Neutrophil (primary cell): ENCODE data around the gene CTNNA2.

Experiments used
- H3K27ac ChIP-seq: fragments of 200-600 bp; sonication (generic); 2 replicates; pipeline ENCODE4 v1.5.1; 2016; ENCODE audit warnings: mild to moderate bottlenecking, moderate library complexity
- H3K27me3 ChIP-seq: fragments of 200-600 bp; sonication (generic); 2 replicates; pipeline ENCODE4 v1.6.0; 2016; ENCODE audit warnings: mild to moderate bottlenecking
- H3K36me3 ChIP-seq: fragments of 200-600 bp; sonication (generic); 2 replicates; pipeline ENCODE4 v1.5.1; 2017
- H3K4me1 ChIP-seq, 2 experiments: fragments of 200-600 bp in 1 of 2; sonication (generic) in 1 of 2; 1 replicate in 1 of 2; 2 replicates in 1 of 2; pipeline versions ENCODE4 v1.5.1 to v1.6.1; 2013 to 2016; ENCODE audit warnings: low read depth in 1 of 2, low read length in 1 of 2, mild to moderate bottlenecking in 1 of 2, moderate library complexity in 1 of 2; ENCODE audit not compliant: control insufficient read depth in 1 of 2, insufficient read depth in 1 of 2
- H3K4me3 ChIP-seq, 2 experiments: fragments of 200-600 bp in 1 of 2; sonication (generic) in 1 of 2; 1 replicate in 1 of 2; 2 replicates in 1 of 2; pipeline ENCODE4 v1.5.1; 2013 to 2016; ENCODE audit warnings: low read depth in 1 of 2, low read length in 1 of 2, mild to moderate bottlenecking in 1 of 2, moderate library complexity in 1 of 2
- H3K9me3 ChIP-seq: fragments of 200-600 bp; sonication (generic); 2 replicates; pipeline ENCODE4 v1.5.1; 2016
- TF ChIP-seq, protein P1 (sequence below): fragments of 200-600 bp; sonication (generic); IDR thresholded peaks from 2 replicates; pipeline ENCODE4 v1.5.1; 2016; ENCODE audit warnings: antibody characterized with exemption

Gene CTNNA2

DNA sequence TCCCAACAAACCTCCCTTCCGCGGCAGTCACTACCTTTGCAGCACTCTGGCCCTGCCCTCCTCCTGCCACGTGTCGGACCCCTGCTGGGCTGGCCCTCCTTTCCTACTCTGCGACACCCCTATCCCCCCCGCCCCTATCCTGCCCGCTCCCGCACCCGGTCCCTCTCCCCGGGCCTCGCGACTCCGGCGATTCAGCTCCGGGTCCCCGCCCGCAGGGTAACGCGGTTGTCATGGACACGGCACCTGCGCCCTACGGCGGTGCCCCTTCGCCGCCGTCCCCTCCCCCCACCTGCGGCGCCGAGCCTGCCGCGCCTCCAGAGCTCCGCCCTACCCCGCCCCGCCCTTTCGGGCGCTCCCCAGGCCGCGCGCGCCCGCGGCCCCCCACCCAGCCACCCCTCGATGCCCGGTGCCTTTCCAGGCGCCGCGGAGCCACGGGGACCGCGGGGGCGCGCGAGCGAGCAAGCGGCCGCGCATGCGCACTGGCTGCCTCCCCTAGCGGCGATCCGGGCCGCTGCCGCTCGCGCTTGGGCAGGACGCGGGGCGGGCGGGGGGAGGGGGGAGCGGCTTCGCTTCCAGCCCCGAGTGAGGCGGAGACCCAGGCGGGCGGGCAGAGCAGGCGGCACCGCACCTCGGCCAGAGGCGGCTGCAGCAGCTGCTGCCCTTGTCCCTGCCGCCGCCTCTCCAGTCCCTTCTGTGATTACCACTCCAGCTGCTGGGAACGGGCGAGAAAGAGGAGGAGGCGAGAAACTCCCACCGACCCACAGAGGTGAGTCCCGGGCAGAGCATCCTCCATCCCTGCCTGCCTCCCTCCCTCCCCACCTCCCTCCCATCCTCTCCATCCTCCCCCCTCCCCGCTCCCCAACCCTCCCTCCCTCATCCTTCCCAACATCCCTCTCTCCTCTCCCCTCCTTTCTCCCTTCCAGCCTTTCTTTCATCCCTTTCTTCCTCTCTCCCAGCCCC, at the start of gene CTNNA2:
TSS of gene CTNNA2 (plus strand) at position 610 of the 960 bp plus-strand sequence.
- H3K9me3 ChIP-seq: no peaks in the 10 kb centered on the region
- TF ChIP-seq, protein P1, sequence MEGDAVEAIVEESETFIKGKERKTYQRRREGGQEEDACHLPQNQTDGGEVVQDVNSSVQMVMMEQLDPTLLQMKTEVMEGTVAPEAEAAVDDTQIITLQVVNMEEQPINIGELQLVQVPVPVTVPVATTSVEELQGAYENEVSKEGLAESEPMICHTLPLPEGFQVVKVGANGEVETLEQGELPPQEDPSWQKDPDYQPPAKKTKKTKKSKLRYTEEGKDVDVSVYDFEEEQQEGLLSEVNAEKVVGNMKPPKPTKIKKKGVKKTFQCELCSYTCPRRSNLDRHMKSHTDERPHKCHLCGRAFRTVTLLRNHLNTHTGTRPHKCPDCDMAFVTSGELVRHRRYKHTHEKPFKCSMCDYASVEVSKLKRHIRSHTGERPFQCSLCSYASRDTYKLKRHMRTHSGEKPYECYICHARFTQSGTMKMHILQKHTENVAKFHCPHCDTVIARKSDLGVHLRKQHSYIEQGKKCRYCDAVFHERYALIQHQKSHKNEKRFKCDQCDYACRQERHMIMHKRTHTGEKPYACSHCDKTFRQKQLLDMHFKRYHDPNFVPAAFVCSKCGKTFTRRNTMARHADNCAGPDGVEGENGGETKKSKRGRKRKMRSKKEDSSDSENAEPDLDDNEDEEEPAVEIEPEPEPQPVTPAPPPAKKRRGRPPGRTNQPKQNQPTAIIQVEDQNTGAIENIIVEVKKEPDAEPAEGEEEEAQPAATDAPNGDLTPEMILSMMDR: no peak
- H3K27me3 ChIP-seq: peaks cover 38% of the 10 kb centered on the region
- no peak within 1 kb of the TSS for H3K27ac ChIP-seq
- H3K4me3 ChIP-seq: no peak within 1 kb of the TSS
- H3K36me3 ChIP-seq: no peaks in the 10 kb centered on the region
- H3K4me1 ChIP-seq: no peaks in the 10 kb centered on the region

DNA sequence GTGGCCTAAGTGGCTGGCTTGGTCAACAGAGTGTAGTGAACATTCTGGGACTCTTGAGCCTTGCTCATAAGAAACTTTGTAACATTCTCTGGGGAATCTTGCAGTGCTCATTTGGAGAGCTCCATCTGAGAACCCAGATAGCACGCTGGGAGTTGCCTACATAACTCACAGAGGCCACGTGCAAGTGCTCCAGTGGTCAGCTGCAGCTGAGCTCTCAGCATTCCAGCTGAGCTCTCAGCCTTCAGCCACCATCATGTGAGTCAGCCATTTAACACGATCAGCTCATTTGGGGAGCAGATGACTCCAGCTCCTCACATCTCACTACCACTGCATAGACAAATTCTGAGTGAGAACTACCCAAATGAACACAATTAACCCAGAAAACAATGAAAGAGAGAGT, 25.5 kb upstream of the CTNNA2 start:
- no peaks in the 10 kb centered on the region for H3K27me3 ChIP-seq
- H3K9me3 ChIP-seq: no peaks in the 10 kb centered on the region
- no peaks in the 10 kb centered on the region for H3K36me3 ChIP-seq
- H3K4me1 ChIP-seq: no peaks in the 10 kb centered on the region
- no peak overlapping the region for H3K27ac ChIP-seq
- no peak overlapping the region for H3K4me3 ChIP-seq
- TF ChIP-seq, protein P1: no peak

DNA sequence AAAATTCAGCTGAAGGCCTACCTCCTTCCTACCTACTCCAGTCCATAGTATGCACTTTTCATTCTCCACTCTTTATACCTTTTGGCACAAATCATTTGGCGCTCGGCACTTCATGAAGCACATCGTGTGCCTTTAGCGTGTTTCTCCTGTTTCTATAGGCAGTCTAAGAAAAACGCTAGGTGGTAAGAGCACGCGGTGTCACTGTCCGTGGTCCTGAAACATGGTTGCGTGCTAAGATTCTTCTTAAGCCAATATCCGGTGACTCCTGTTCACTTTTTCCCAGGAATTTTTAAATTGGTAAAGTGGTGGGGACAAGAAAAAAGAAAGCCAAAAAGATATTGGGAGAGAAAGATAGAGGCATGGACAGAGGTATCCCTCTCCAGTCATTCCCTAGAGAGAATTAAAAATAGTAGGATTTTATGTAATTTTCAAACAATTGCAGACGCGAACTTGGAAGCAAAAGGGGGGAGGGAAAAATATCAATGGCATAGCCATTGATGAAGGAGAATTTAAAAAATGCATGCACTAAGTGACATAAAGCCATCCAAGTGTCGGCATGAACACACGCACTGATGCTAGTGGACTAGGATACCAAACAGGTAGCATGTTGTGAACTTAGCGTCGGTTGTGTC, 1.4 kb upstream of the CTNNA2 start:
- TF ChIP-seq, protein P1: no peak

DNA sequence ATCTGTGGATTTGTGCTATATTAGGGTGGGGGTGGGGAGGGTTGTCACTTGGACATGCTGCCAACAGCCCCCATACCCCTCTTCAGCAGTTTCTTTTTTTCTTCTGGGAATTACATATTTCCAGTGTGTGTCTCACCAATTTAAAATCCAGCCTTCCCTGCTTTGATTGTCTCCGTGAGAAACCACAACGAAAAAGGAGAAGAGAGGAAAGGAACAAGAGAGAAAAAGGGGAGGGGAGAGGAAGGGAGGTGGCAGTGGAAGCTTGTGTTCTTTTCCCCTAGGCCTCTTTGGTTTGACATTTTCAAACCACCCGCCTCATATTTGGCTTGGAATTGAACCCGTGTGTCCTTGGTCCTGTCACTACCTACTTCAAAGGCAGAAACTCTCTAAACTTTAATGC, 860 bp downstream of the CTNNA2 start:
- TF ChIP-seq, protein P1: no peak
- Histone ChIP-seq H3K9me3 (no peaks in the 10 kb centered on the region), H3K4me1 (no peaks in the 10 kb centered on the region), H3K36me3 (no peaks in the 10 kb centered on the region), H3K27me3 (peaks cover 38% of the 10 kb centered on the region), H3K4me3 (no peak overlapping the region), H3K27ac (no peak overlapping the region)

More for the DNA sequence above, 1.4 kb upstream of the CTNNA2 start:
- H3K36me3 ChIP-seq: no peaks in the 10 kb centered on the region
- no peak overlapping the region for H3K4me3 ChIP-seq
- no peaks in the 10 kb centered on the region for H3K9me3 ChIP-seq
- H3K4me1 ChIP-seq: no peaks in the 10 kb centered on the region
- peaks cover 38% of the 10 kb centered on the region for H3K27me3 ChIP-seq
- no peak overlapping the region for H3K27ac ChIP-seq

DNA sequence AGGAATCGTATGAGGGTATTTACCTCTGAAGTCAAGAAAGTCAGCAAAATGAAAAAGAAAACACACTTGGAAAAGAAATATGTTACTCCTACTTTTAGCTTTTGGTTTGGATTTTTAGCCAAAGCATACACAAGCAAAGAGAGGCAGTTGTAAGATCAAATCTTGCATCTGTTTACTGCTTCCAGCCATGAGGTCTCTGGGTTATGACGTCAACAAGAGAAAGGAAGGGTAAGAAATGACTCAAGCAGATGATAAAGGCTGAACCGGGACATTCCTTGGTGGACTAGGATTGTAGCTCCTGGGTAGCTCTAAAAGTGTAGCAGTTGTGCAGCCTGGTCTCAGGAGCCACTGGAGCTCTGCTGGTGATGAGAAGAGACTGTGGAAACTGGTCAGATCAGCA, 16.8 kb downstream of the CTNNA2 start:
- H3K9me3 ChIP-seq: no peaks in the 10 kb centered on the region
- no peaks in the 10 kb centered on the region for H3K4me1 ChIP-seq
- no peaks in the 10 kb centered on the region for H3K36me3 ChIP-seq
- no peak overlapping the region for H3K4me3 ChIP-seq
- H3K27ac ChIP-seq: no peak overlapping the region
- H3K27me3 ChIP-seq: no peaks in the 10 kb centered on the region
- TF ChIP-seq, protein P1: no peak
